ENCODE results near the gene MYBBP1A.
A peak's percentile ranks its signal among the peaks of the same experiment; 100 is the strongest.
"Not testable (repeated sequence)": the region's sequence is repeated elsewhere in the genome, so short reads cannot be mapped to it uniquely, and the experiment has no call there.

The MYBBP1A gene

GRCh38 chr17:4588391-4588790, 33.2 kb upstream of the MYBBP1A start:
- no peak for DNase-seq

- DNase-seq, result no peak
Measured at GRCh38 chr17:4587803-4588202, 32.6 kb upstream of the MYBBP1A start.

DNA sequence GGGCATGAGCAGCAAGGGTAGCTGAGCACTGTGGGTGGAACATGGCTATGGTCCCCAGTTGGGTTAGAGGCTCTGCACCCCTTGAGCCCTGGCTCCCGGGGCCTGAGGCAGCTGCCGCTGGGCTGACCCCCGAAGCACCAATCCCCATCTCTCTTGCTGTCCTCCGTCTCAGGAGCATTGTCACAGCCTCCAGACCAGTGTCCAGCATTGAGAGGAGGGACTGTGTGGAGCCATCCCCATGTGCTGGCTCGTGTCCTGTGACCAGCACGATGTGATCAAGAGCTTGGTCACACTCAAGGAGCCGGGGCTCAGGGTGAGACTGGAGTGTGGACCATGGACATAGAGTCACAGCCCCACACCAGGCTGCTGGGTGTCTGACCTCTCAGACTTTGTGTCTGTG, 32.0 kb upstream of the MYBBP1A start:
- no peak for DNase-seq

GRCh38 chr17:4586043-4586442, 30.9 kb upstream of the MYBBP1A start:
- DNase-seq, result no peak

DNA sequence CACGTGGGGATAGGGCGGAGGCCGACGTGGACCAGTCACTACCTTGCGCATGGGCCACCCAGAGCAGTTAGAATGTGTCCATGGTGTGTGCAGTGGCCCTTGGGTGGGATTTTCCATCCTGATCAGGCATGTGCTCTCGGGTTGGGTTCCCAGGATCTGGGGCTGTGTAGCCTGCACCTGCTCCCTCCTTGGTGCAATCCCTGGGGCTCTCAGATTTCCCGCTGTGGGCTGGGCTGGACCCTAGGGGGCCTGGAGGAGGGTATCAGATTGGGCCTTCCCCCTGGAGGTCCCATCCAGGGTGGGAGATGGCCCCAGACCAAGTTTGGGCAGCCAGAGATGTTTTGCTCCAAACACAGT, 30.4 kb upstream of the MYBBP1A start:
- no peak for DNase-seq

GRCh38 chr17:4584917-4585637, 29.9 kb upstream of the MYBBP1A start:
- DNase-seq, result no peak

DNA sequence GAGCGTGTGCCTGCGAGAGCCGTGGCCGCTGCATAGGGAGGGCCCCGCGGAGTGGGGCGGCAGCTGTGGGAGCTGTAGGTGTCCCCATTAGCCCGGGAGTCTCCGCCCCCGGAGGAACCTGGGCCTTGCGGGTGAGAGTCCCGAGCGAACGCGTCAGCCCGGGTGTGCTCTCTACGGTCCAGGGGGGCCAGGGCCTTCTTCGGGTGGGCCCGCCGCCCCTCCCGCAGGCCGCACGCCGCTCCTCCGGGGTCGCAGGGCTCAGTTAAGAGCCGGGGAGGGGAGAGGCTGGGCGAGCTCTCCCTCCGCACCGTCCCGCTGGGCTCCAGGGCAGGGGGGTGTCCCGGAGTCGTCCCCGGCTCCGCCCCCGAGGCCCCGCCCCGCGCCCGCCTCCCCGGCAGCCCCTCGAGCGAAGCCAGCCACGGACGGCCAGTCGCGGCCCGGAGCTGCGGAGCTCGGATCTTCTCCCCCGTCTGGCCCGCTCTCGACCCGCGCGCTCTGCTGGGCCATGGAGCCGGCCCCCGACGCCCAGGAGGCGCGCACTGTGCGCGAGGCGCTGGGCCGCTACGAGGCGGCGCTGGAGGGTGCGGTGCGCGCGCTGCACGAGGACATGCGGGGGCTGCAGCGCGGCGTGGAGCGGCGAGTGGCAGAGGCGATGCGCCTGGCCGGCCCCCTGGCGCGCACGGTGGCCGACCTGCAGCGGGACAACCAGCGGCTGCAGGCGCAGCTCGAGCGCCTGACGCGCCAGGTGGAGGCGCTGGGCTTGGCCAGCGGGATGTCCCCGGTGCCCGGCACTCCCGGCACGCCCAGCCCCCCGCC, 29.1 kb upstream of the MYBBP1A start, which contains the start of gene SMTNL2:
Gene SMTNL2, plus strand, starts transcription at position 429 of the 816 bp plus-strand sequence. Its CDS starts 77 bp downstream, at position 506.
- DNase-seq, result peak in 1 of 6 experiments; percentile 14

DNA sequence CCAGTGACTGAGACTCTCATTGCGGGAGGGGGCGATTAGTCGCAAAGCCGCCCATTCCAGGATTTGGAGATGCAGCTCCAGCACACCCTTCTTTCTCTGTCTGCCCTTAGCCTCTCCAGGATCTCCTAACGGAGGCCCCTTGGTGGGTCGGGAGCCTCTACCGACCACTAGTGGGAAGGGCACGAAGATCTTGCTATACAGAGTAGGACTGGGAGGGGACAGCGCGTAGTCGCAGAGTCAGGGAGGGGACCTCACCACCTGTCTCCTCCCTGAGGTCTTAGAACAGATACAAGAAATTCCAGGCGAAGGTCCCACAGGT, 28.6 kb upstream of the MYBBP1A start:
- DNase-seq, result peak in 1 of 6 experiments; percentile 19

DNA sequence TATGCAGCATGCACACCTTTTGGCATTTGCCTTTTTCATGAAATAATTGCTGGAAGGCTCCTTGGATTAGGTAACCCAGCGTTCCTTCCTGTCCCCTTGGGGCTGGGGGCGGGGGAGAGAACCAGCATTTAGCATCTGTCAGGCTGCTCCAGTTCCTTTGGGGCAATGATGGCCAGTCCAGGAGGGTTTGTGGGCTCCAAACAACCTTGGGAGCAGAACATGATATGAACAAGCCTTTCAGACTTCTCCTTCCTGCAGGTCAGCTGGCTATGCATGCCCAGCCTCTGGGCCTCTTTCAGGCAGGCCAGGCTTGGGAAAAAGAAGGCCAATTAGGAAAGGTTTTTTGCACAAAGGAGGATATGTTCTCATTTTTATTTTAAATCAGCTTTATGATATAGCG, 28.0 kb upstream of the MYBBP1A start:
- no peak for DNase-seq

GRCh38 chr17:4582691-4583090, 27.5 kb upstream of the MYBBP1A start:
- no peak for DNase-seq

- no peak for DNase-seq
Measured at GRCh38 chr17:4582101-4582501, 26.9 kb upstream of the MYBBP1A start.

GRCh38 chr17:4580291-4580690, 25.1 kb upstream of the MYBBP1A start:
- no peak for DNase-seq

GRCh38 chr17:4579678-4580077, 24.5 kb upstream of the MYBBP1A start:
- no peak for DNase-seq

- DNase-seq, result not testable (repeated sequence)
Measured at GRCh38 chr17:4578349-4578748, 23.2 kb upstream of the MYBBP1A start.

DNA sequence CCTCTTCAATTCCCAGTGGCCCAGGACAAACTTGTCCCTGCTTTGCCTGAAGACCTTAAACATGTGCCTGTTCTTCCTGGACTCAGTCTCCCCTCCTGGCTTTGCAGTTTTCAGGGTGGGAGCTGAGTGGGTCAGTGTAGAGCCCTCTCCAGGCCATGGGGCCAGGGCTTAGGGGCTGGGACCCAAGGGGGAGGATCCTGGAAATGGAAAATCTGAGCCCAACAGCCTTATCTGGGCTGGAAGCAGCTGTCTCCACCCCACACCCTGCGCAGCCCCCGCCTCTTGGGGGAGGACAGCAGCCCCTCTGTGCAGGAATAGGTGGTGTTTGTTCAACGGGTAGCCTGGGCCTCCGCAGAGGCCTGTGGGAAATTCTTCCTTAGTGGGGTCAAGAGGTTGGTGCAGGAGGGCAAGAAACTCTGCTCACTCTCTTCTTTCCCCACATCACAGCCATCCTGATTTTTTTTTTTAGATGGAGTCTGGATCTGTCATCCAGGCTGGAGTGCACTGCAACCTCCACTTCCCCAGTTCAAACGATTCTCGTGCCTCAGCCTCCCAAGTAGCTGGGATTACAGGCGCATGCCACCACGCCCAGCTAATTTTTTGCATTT, 22.3 kb upstream of the MYBBP1A start:
- DNase-seq, result no peak

- no peak for DNase-seq
Measured at GRCh38 chr17:4576729-4577322, 21.6 kb upstream of the MYBBP1A start.

GRCh38 chr17:4576161-4576558, 21.0 kb upstream of the MYBBP1A start:
- no peak for DNase-seq

DNA sequence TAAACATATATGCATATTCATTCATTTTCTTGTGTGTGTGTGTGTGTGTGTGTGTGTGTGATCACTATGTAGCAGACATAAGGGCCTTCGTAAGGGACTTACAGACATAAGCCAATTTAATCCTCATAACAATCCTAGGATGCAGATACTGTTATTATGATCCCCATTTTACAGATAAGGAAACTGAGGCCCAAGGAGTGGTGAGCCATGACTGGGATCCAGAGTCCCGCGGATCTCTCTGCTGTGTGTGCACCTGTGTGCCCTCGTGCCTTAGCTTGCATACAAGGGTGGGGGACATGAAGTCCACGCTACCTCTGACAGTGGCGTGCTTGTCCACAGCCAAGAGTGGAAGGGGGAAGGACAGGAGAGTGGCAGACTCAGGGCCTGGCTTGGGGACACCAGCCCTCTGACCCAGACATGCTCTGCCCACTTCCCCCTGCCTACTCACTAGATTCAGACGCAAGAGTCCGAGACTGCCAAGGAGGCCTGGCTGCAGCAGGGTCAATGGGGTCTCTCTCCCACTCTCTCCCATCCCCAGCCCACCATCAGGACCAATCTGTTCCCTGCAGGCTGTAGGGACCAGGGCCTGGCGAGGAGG, 19.4 kb upstream of the MYBBP1A start:
- DNase-seq, result no peak

DNA sequence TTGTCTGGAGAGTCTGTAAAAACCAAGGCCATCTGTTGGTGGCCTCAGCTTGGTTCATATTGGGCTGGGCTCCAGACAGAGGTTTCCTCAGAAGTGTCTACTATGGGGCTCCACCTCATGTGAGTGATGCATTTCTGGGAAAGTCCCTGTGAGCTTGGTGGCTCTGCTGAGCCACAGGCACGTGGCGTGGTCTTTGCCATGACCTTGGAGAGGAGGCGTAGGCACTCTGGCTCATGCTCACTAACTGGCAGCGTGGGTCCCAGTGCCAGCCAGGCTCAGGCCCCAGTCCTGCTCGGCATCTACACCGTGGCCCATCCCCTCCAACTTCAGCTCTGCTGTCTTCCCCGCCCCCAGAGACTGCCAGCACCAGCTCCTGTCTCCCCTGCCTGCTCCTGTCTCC, 18.5 kb upstream of the MYBBP1A start:
- no peak for DNase-seq

DNA sequence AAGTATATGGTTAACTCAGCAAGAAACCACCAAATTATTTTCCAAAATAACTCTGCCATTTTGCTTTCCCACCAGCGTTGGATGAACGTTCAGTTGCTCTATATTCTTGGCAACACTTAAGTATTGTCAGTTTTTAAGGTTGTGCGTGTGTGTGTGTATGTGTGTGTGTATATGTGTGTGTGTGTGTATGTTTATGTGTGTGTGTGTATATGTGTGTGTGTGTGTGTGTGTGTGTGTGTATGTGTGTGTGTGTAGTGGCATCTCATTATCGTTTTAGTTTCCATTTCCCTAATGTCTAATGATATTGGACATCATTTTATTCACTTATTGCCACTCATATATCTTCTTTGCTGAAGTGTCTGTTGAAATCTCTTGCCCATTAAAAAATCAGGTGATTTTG, 17.9 kb upstream of the MYBBP1A start:
- no peak for DNase-seq

DNA sequence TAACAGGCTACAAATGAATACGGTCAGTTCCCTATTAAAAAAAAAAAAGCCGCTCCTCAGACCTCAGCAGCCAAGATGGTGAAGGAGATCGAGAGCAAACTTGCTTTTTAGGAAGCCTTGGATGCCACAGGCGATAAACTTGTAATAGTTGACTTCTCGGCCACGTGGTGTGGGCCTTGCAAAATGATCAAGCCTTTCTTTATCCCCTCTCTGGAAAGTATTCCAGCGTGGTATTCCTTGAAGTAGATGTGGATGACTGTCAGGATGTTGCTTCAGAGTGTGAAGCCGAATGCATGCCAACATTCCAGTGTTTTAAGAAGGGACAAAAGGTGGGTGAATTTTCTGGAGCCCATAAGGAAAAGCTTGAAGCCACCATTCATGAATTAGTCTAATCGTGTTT, 16.9 kb upstream of the MYBBP1A start:
- DNase-seq, result no peak

- peak in 2 of 6 experiments; percentile 9 to 12 for DNase-seq
Measured at GRCh38 chr17:4569591-4569990, 14.4 kb upstream of the MYBBP1A start.

GRCh38 chr17:4566785-4567184, 11.6 kb upstream of the MYBBP1A start:
- DNase-seq, result peak in 3 of 6 experiments; percentile 6 to 16 (median 11)
